ENCODE data around the gene RGL3. TPM values are rescaled to one million over a fixed set of nuclear protein-coding genes. Genes with fewer than 3 reads are reported as not detected.
A peak's percentile ranks its signal among the peaks of the same experiment; 100 is the strongest.

RGL3 gene
- total and polyA plus RNA-seq, 4 donors = 1.5 to 9.9 (median 6.4) TPM

DNA sequence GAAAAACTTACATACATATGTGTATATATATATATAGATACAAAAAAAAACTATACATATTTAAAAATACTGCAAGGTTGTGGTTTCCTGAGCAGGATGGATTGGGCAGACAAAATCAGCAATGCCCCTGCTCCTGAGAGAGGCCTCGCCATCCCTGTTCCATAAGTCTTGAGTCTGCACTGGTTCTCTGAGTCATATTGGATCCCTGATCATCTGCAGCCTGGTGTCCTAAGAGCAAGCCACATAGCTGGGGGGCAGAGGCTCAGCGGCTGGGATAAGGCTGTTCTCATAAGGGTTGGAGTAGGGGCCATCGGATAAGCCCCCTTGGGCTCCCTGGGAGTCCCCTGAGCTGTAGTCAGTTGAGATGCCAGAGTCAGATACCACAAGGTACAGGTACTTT lies 41.4 kb downstream of the RGL3 start:
- peaks cover 57% of the 10 kb centered on the region for H3K4me1 ChIP-seq (ENCODE audit: control insufficient read depth, insufficient read depth, low read length)
- no peak overlapping the region for H3K4me3 ChIP-seq (ENCODE audit: low read depth, low read length)
- peaks cover 14% of the 10 kb centered on the region for H3K27me3 ChIP-seq (ENCODE audit: control insufficient read depth, insufficient read depth, low read length)
- 100% methylated on average over 3 of the region's 3 CpGs for WGBS (ENCODE audit: insufficient coverage)
- H3K9me3 ChIP-seq (ENCODE audit: control insufficient read depth, insufficient read depth, low read length) = no peaks in the 10 kb centered on the region
- DNase-seq (ENCODE audit: low read depth in 4 of 6, low spot score in 6 of 6) = no peak
- H3K27ac ChIP-seq (ENCODE audit: low read depth, low read length) = no peak overlapping the region
- H3K36me3 ChIP-seq (ENCODE audit: control insufficient read depth, insufficient read depth, low read length) = peaks cover 21% of the 10 kb centered on the region

DNA sequence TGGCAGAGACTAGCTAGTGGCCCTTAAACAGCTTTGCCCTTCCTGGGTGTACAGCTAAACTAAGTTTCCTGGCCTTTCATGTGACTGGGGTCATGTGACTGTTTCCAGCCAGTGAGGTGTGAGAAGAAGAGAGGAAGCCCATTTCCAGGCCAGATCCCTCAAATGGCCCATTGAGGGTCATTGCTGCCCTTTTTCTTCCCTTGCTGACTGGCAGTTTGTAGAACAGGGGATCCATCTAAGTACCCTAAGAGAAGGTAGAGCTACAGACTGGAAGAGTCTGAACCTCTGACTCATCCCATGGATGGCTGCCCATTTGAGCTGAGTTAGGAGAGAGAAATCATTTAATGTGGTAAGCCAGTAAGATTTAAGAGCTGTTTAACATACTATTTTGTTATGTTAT lies 41.9 kb downstream of the RGL3 start:
- H3K27me3 ChIP-seq (ENCODE audit: control insufficient read depth, insufficient read depth, low read length) = peaks cover 10% of the 10 kb centered on the region
- H3K36me3 ChIP-seq (ENCODE audit: control insufficient read depth, insufficient read depth, low read length) = peaks cover 21% of the 10 kb centered on the region
- H3K27ac ChIP-seq (ENCODE audit: low read depth, low read length) = no peak overlapping the region
- peaks cover 54% of the 10 kb centered on the region for H3K4me1 ChIP-seq (ENCODE audit: control insufficient read depth, insufficient read depth, low read length)
- no peaks in the 10 kb centered on the region for H3K9me3 ChIP-seq (ENCODE audit: control insufficient read depth, insufficient read depth, low read length)
- no peak for DNase-seq (ENCODE audit: low read depth in 4 of 6, low spot score in 6 of 6)
- H3K4me3 ChIP-seq (ENCODE audit: low read depth, low read length) = no peak overlapping the region

DNA sequence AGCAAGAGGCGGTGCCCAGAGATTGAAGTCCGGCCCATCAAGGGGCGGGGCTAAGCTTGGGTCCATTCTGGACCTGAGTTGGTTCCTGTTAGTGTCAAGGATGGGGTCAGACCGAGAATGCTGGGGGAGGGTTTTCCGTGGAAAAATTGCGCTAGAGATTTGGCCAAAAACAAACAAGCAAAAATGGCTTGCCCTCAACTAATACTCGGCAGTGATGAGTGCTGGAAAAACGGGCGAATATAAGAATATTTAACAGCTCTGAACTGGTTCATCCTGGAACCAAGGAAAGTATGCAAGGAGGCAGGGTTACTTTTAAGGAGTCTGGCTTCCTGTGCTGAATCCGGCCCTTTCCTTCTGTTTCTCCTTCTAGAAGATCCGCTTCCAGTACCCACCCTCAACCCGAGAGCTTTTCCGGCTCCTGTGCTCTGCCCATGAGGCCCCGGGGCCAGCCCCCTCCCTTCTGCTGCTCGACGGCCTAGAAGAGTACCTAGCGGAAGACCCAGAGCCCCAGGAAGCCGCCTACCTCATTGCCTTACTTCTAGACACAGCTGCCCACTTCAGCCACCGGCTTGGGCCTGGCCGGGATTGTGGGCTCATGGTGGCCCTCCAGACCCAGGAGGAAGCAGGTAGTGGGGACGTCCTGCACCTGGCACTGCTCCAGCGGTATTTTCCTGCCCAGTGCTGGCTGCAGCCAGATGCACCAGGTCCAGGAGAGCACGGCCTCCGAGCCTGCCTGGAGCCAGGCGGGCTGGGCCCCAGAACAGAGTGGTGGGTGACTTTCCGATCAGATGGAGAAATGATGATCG lies 43.8 kb downstream of the RGL3 start:
- no peaks in the 10 kb centered on the region for H3K9me3 ChIP-seq (ENCODE audit: control insufficient read depth, insufficient read depth, low read length)
- no peaks in the 10 kb centered on the region for H3K27me3 ChIP-seq (ENCODE audit: control insufficient read depth, insufficient read depth, low read length)
- H3K4me3 ChIP-seq (ENCODE audit: low read depth, low read length) = peak overlapping the region; percentile 95
- 30% methylated on average over 22 of the region's 27 CpGs for WGBS (ENCODE audit: insufficient coverage)
- H3K27ac ChIP-seq (ENCODE audit: low read depth, low read length) = peak overlapping the region; percentile 100
- H3K36me3 ChIP-seq (ENCODE audit: control insufficient read depth, insufficient read depth, low read length) = peaks cover 21% of the 10 kb centered on the region
- DNase-seq (ENCODE audit: low read depth in 4 of 6, low spot score in 6 of 6) = no peak
- peaks cover 38% of the 10 kb centered on the region for H3K4me1 ChIP-seq (ENCODE audit: control insufficient read depth, insufficient read depth, low read length)

DNA sequence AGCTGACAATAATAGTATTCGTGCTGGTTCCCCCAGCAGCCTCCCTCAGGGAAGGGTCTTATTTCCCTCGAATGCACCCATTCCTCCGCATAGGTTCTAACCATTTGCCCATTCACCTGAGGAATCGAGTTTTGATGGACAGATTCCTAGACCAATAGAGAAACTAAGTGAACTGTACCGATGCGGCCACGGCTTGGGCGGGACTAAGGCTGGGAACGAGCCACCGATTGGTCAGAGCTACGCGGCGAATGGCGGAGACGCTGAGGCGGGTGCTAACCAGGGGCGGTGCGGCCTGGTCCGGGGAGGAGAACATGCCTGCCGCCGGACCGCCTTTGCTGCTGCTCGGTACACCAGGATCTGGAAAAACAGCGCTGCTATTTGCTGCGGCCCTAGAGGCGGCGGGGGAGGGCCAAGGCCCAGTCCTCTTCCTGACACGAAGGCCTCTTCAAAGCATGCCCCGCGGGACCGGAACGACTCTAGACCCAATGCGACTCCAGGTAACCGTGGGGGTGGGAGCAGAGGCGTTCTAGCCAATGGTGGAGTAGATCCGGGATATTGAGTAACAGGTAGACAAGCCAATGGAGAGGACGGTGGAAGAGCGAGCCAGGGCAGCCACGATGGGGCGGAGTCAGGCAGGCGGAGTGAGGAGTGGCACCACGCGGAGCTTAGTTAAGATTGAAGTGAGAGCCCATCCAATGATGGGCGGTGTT lies 44.5 kb downstream of the RGL3 start, which contains the start of gene SWSAP1:
Gene SWSAP1 (plus strand): TSS at position 234 of the 710 bp plus-strand sequence. CDS start 15 bp downstream, at position 249.
- H3K36me3 ChIP-seq (ENCODE audit: control insufficient read depth, insufficient read depth, low read length) = peaks cover 23% of the 10 kb centered on the region
- H3K9me3 ChIP-seq (ENCODE audit: control insufficient read depth, insufficient read depth, low read length) = no peaks in the 10 kb centered on the region
- WGBS (ENCODE audit: insufficient coverage) = under 1% methylated on average over 44 of the region's 44 CpGs
- H3K27me3 ChIP-seq (ENCODE audit: control insufficient read depth, insufficient read depth, low read length) = no peaks in the 10 kb centered on the region
- H3K27ac ChIP-seq (ENCODE audit: low read depth, low read length) = peak within 1 kb of the TSS; percentile 100
- DNase-seq (ENCODE audit: low read depth in 4 of 6, low spot score in 6 of 6) = peak; percentile 99 to 100 (median 99)
- peak within 1 kb of the TSS; percentile 95 for H3K4me3 ChIP-seq (ENCODE audit: low read depth, low read length)
- H3K4me1 ChIP-seq (ENCODE audit: control insufficient read depth, insufficient read depth, low read length) = peaks cover 38% of the 10 kb centered on the region

GRCh38 chr19:11373885-11374432 lies 45.2 kb downstream of the RGL3 start:
- Histone ChIP-seq H3K27me3 (ENCODE audit: control insufficient read depth, insufficient read depth, low read length) (no peaks in the 10 kb centered on the region), H3K27ac (ENCODE audit: low read depth, low read length) (peak overlapping the region; percentile 100), H3K9me3 (ENCODE audit: control insufficient read depth, insufficient read depth, low read length) (no peaks in the 10 kb centered on the region), H3K4me1 (ENCODE audit: control insufficient read depth, insufficient read depth, low read length) (peaks cover 38% of the 10 kb centered on the region), H3K36me3 (ENCODE audit: control insufficient read depth, insufficient read depth, low read length) (peaks cover 29% of the 10 kb centered on the region), H3K4me3 (ENCODE audit: low read depth, low read length) (peak overlapping the region; percentile 95)
- WGBS (ENCODE audit: insufficient coverage) = 20% methylated on average over 8 of the region's 11 CpGs
- DNase-seq (ENCODE audit: low read depth in 4 of 6, low spot score in 6 of 6) = no peak

DNA sequence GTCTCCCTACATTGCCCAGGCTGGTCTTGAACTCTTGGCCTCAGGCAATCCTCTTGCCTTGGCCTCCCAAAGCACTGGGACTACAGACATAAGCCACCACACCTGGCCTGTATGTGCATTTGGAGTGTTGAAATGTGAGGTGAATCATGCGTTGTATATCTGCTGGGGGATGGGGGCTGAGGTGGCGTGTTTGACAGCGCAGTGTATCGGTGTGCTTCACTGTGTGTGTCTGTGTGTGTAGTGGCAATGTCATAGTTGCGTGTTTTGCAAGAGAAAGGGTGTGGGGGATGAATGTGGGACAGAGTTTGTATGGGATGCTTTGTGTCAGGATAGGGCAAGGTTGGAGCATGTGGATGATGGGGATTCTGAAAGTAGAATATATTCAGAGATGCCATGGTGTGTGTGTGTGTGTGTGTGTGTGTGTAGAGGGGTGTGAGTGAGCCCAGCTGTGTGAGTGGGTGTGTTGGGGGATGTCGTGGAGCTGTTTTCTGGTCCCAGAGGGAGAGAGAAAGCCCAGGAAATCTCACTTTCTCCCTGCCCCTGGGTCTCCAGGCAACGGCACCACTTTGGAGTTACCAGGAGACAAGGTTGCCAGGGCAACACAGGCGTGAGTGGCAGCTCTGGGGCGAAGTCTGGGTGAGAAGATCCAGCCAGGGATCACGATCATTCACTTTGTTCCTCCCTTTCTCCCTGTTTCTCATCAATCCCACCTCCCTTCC lies 45.8 kb downstream of the RGL3 start:
- H3K27ac ChIP-seq (ENCODE audit: low read depth, low read length) = peak overlapping the region; percentile 100
- H3K9me3 ChIP-seq (ENCODE audit: control insufficient read depth, insufficient read depth, low read length) = no peaks in the 10 kb centered on the region
- H3K4me1 ChIP-seq (ENCODE audit: control insufficient read depth, insufficient read depth, low read length) = peaks cover 36% of the 10 kb centered on the region
- H3K36me3 ChIP-seq (ENCODE audit: control insufficient read depth, insufficient read depth, low read length) = peaks cover 26% of the 10 kb centered on the region
- H3K27me3 ChIP-seq (ENCODE audit: control insufficient read depth, insufficient read depth, low read length) = no peaks in the 10 kb centered on the region
- H3K4me3 ChIP-seq (ENCODE audit: low read depth, low read length) = peak overlapping the region; percentile 95
- DNase-seq (ENCODE audit: low read depth in 4 of 6, low spot score in 6 of 6) = peak; percentile 61 to 97 (median 84)
- 15% methylated on average over 9 of the region's 10 CpGs for whole genome bisulfite sequencing (ENCODE audit: insufficient coverage)

GRCh38 chr19:11370744-11371143 lies 48.4 kb downstream of the RGL3 start:
- 88% methylated on average over 2 of the region's 2 CpGs for WGBS (ENCODE audit: insufficient coverage)
- no peak overlapping the region for H3K27ac ChIP-seq (ENCODE audit: low read depth, low read length)
- no peak for DNase-seq (ENCODE audit: low read depth in 4 of 6, low spot score in 6 of 6)
- peaks cover 29% of the 10 kb centered on the region for H3K4me1 ChIP-seq (ENCODE audit: control insufficient read depth, insufficient read depth, low read length)
- peaks cover 16% of the 10 kb centered on the region for H3K36me3 ChIP-seq (ENCODE audit: control insufficient read depth, insufficient read depth, low read length)
- H3K4me3 ChIP-seq (ENCODE audit: low read depth, low read length) = no peak overlapping the region
- H3K27me3 ChIP-seq (ENCODE audit: control insufficient read depth, insufficient read depth, low read length) = no peaks in the 10 kb centered on the region
- H3K9me3 ChIP-seq (ENCODE audit: control insufficient read depth, insufficient read depth, low read length) = no peaks in the 10 kb centered on the region

DNA sequence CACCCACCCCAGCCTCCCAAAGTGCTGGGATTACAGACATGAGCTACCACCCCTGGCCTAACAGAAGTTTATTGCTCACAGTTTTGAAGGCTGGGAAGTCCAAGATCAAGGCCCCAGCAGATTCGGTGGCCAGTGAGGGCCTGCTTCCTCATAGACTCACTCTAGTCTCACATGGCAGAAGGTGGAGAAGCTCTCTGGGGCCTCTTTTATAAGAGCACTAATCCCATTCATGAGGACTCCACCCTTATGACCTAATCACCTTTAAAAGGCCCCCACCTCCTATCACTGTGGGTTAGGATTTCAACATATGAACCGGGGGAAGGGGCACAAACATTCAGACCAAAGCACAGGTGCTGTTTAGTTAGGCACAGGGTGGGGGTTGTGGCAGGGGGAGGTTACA lies 51.6 kb downstream of the RGL3 start:
- H3K36me3 ChIP-seq (ENCODE audit: control insufficient read depth, insufficient read depth, low read length) = peaks cover 42% of the 10 kb centered on the region
- no peak overlapping the region for H3K4me3 ChIP-seq (ENCODE audit: low read depth, low read length)
- DNase-seq (ENCODE audit: low read depth in 4 of 6, low spot score in 6 of 6) = no peak
- H3K27me3 ChIP-seq (ENCODE audit: control insufficient read depth, insufficient read depth, low read length) = no peaks in the 10 kb centered on the region
- no peak overlapping the region for H3K27ac ChIP-seq (ENCODE audit: low read depth, low read length)
- 83% methylated on average over 1 of the region's 2 CpGs for WGBS (ENCODE audit: insufficient coverage)
- peaks cover 17% of the 10 kb centered on the region for H3K4me1 ChIP-seq (ENCODE audit: control insufficient read depth, insufficient read depth, low read length)
- H3K9me3 ChIP-seq (ENCODE audit: control insufficient read depth, insufficient read depth, low read length) = no peaks in the 10 kb centered on the region

GRCh38 chr19:11365557-11366117 lies 53.5 kb downstream of the RGL3 start:
- Histone ChIP-seq H3K27me3 (ENCODE audit: control insufficient read depth, insufficient read depth, low read length) (no peaks in the 10 kb centered on the region), H3K27ac (ENCODE audit: low read depth, low read length) (no peak overlapping the region), H3K36me3 (ENCODE audit: control insufficient read depth, insufficient read depth, low read length) (peaks cover 61% of the 10 kb centered on the region), H3K9me3 (ENCODE audit: control insufficient read depth, insufficient read depth, low read length) (no peaks in the 10 kb centered on the region), H3K4me1 (ENCODE audit: control insufficient read depth, insufficient read depth, low read length) (peaks cover 21% of the 10 kb centered on the region), H3K4me3 (ENCODE audit: low read depth, low read length) (no peak overlapping the region)
- DNase-seq (ENCODE audit: low read depth in 4 of 6, low spot score in 6 of 6) = no peak
- 20% methylated on average over 2 of the region's 7 CpGs for WGBS (ENCODE audit: insufficient coverage)
